GM04503 (cell line): ENCODE data around the gene SDHB.

Experiments
- DNase-seq: peaks from one replicate; pipeline ENCODE4 v3.0.0-alpha.2; 2012; ENCODE audit warnings: low read depth

The SDHB gene

GRCh38 chr1:17053685-17054410, at the start of gene SDHB:
SDHB (minus strand) TSS chr1:17054032; CDS start chr1:17054019, 13 bp downstream.
- DNase-seq: peak; percentile 81

GRCh38 chr1:17102232-17102631, 48.4 kb upstream of the SDHB start:
- DNase-seq: no peak

DNA sequence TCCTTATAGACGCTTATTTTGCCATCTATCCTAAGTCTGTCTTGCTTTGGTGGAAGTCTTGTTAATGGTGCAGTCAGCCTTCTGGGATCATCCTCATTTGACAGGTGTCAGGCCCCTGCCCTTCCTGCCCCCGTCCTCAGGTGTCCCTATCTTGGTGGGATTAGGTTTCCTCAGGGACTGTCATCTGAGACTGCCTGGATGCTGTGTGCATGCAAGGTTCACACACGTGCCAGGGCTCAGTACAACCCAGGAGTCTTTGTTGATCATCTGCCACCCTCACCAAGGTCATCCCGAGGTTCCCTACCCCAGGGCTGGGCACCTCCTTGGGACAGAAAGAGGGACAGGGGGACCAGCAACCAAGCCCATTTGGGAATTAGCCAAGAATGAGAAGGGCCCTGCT, 47.4 kb upstream of the SDHB start:
- no peak for DNase-seq

GRCh38 chr1:17099616-17100340, 45.9 kb upstream of the SDHB start:
- no peak for DNase-seq

DNA sequence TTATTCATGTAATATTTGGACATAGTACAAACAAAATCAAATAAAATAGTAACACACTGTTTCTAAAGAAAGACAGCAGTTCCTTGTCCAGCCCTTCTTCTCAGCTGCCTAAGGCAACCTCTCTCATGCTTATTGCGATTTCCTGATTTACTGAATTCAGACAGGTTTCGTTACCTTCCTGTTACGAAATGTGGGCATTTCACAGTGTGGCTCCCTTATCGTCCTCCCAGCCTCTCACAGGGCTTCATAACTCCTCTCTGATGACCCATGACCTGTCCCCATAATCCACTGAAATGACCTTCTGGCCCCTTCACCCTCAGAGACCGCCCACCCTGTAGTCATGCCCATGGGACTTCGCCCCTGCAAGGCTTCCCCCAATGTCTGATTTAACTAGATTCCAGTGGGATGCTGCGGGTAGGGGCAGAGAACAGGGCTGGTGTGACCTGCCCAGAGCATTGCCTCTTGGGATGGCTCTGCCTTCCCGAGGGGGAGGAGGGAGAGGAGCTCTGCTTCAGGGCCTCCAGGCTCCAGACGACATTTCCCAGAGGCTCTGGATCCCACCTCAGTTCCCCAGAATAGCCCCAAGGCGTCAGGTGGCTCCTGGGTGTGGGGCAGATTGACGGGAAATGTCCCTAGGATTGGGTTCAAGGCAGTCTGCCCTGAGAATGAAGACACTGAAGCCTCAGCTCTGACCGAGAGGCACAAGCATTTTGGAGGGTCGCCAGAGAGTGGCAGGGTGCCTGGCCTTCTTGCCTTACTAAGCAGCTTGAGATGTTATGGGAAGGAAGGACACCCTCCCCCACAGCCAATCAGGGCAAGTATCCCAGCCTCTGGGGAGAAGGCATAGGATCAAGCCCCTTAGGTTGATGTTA, 44.9 kb upstream of the SDHB start:
- DNase-seq: no peak

DNA sequence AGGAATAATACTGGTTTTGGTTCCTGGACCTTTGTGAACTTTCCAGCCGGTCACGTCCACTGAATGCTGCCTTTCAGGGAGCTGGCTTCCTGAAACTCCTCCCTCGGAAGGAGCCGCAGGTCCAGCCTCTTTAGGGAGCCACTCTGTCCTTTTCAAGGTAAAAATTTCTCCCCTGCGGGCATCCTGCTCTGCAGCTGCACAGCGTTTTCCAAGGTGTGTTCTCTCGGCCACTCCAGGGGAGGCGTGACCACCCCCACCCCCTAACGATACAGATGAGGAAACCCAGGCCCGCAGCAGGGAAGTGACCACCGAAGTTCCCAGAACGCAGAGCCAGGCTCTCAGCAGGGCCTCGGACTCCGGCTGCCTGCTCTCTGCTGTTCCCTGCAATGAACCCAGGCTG, 44.0 kb upstream of the SDHB start:
- DNase-seq: no peak

DNA sequence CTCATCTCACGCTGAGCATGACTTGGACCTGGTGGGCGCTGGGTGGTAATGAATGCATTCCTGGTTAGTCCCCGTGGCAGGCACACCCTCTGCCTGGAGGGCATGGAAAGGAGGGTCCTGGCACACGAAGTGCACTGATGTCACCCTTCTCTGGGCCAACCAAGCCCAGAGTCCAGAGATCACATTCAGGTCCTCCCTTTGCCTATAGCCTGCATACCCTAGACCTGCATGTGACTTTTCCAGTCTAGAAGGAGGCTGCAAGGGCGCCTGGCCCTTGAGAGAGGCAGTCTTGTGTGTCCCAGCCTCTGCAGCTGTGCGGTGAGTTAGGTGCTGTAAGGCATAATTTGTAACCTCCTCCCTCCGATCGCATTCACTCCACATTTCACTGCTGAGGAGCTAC, 43.3 kb upstream of the SDHB start:
- no peak for DNase-seq

GRCh38 chr1:17096584-17096983, 42.8 kb upstream of the SDHB start:
- no peak for DNase-seq

- DNase-seq: no peak
Observed at GRCh38 chr1:17095141-17095540, 41.3 kb upstream of the SDHB start.

DNA sequence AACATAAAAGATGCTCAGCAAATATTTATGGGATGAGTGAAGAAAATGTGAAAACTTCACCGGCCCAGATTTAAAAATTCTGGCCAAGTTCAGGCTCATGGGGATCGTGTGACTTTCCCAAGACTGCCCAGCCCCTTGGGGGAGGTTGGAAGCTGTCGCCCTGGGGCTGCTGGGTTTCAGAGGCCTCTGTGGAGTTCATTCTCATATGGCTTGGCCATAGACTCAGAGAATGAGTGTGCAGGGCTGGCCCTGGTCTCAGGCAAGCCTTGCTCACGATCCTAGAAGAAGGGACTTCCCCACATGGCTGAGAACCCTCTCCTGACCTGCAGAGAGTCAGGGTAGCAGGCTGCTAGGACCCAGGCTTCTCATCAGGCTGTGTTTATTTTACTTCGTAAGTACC, 40.8 kb upstream of the SDHB start:
- DNase-seq: no peak

DNA sequence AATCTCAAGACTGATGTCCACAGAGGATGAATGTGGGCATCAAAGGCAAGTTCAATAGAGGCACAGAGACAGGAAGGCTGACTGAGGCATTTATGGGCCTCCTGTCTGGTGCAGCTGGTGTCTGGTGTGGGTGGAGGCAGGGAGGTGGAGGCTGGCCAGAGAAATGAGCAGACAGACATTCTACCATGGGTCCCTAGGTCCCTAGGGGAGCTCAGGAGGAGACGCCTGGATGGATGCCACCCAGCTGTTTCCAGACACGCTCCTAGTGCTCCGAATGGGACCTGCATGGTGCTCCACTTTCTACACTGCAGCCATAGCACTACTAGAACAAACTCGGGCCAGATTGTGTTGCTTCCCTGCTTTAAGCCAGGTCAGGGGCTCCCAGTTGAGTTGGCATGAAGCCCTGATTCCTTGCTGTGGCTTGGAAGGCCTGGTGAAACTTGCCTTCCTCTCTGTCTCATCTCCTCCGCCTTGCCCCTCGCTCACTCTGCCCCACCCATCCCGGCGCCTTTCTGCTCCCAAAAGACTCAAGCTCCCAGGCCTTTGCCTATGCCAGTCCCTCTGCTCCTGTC, 40.1 kb upstream of the SDHB start:
- no peak for DNase-seq

GRCh38 chr1:17091252-17091651, 37.4 kb upstream of the SDHB start:
- no peak for DNase-seq

DNA sequence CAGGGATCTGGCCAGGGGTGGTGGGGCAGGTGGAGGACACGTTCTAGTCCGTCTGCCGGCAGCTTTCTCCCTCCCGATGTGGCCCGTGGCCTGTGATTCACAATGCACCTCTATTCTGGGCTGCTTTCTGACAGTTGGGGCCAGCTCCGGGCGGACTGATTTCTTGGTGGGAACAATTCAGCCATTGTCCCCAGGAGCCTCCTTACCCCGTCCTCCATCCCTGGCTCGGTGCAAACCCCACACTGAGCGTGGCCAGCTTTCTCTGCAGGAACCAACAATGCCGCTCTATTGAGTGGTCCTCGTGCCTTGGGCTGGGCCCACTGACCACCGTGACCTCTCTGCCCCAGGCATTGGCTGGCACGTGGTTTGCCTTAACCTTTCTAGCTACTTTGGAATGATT, 35.7 kb upstream of the SDHB start:
- DNase-seq: no peak

- no peak for DNase-seq
Observed at GRCh38 chr1:17086751-17087150, 32.9 kb upstream of the SDHB start.

DNA sequence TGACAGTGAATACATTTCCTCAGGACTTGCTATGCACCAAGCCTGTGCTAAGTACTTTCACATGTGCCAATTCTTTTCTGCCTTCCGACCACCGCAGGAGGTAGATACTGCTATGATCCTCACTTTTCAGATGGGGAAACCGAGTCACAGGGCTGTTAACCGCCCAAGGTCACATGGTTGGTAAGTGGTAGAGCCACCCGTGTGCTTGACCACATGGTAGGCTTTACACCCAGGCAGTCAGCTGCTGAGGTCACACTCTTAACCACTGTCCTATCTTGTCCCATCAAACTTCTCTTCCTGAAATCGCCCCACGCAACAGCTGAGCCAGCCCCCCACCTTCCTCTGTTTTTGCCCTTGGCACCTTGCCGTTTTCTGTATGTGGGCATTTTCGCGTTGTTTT, 31.0 kb upstream of the SDHB start:
- no peak for DNase-seq

DNA sequence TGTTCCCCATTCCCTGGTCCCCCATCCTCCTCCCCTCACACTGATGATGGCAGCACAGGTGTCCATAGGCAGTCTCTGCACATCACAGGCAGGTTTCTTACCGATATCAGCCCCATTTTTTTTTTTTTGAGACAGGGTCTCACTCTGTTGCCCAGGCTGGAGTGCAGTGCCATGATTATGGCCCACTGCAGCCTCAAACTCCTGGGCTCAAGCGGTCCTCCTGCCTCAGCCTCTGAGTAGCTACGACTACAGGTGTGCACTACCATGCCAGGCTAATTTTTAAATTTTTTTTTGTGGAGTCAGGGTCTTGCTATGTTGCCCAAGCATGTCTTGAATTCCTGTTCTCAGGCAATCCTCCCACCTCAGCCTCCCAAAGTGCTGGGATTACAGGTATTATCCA, 28.9 kb upstream of the SDHB start:
- no peak for DNase-seq

- DNase-seq: no peak
Observed at GRCh38 chr1:17081439-17081838, 27.6 kb upstream of the SDHB start.

- no peak for DNase-seq
Observed at GRCh38 chr1:17080880-17081279, 27.0 kb upstream of the SDHB start.

GRCh38 chr1:17080085-17080759, 26.4 kb upstream of the SDHB start:
- no peak for DNase-seq

- no peak for DNase-seq
Observed at GRCh38 chr1:17078991-17079868, 25.4 kb upstream of the SDHB start.
